Loucy (cell line): ENCODE results near the gene KLF9.

Experiments used
- H2AFZ ChIP-seq: fragments of 200-600 bp; sonication (generic); 2 replicates; pipeline ENCODE4 v1.6.0; 2016; ENCODE audit warnings: antibody characterized with exemption, mild to moderate bottlenecking, low read length, moderate library complexity
- H3F3A ChIP-seq: fragments of 200-600 bp; 2 replicates; pipeline ENCODE4 v1.6.0; 2016; ENCODE audit warnings: antibody characterized with exemption, low read depth, mild to moderate bottlenecking
- H3K27me3 ChIP-seq: fragments of 200-600 bp; sonication (generic); 2 replicates; pipeline ENCODE4 v1.6.1; 2014; ENCODE audit warnings: low read length, mild to moderate bottlenecking; ENCODE audit not compliant: insufficient read depth, poor library complexity, severe bottlenecking
- H3K36me3 ChIP-seq: fragments of 200-600 bp; sonication (generic); 2 replicates; pipeline ENCODE4 v1.6.1; 2016; ENCODE audit warnings: low read length; ENCODE audit not compliant: insufficient read depth
- H3K4me1 ChIP-seq: fragments of 200-600 bp; sonication (generic); 2 replicates; pipeline ENCODE4 v1.5.1; 2014; ENCODE audit warnings: low read length, mild to moderate bottlenecking; ENCODE audit not compliant: insufficient read depth, poor library complexity, severe bottlenecking
- H3K4me2 ChIP-seq: fragments of 200-600 bp; sonication (generic); 2 replicates; pipeline ENCODE4 v1.6.0; 2014; ENCODE audit warnings: antibody characterized with exemption, low read length, low read depth, mild to moderate bottlenecking; ENCODE audit not compliant: poor library complexity, severe bottlenecking
- H3K4me3 ChIP-seq: fragments of 200-600 bp; sonication (generic); 2 replicates; pipeline ENCODE4 v1.5.1; 2014; ENCODE audit warnings: low read length, mild to moderate bottlenecking, mixed read lengths; ENCODE audit not compliant: poor library complexity, severe bottlenecking
- H3K79me2 ChIP-seq: fragments of 200-600 bp; sonication (generic); 2 replicates; pipeline ENCODE4 v1.6.1; 2014; ENCODE audit warnings: low read length; ENCODE audit not compliant: insufficient read depth
- H3K9ac ChIP-seq: fragments of 200-600 bp; sonication (generic); 2 replicates; pipeline ENCODE4 v1.6.0; 2014; ENCODE audit warnings: mild to moderate bottlenecking, low read depth, low read length, moderate library complexity; ENCODE audit not compliant: poor library complexity, severe bottlenecking
- H3K9me2 ChIP-seq: fragments of 200-600 bp; sonication (generic); replicated peaks from 2 replicates; pipeline ENCODE4 v1.6.1; 2016; ENCODE audit warnings: low read depth, low read length, mixed read lengths
- H3K9me3 ChIP-seq: fragments of 200-600 bp; sonication (generic); 2 replicates; pipeline ENCODE4 v1.6.1; 2014; ENCODE audit warnings: mild to moderate bottlenecking, antibody characterized with exemption, low read length, low read depth; ENCODE audit not compliant: insufficient read depth
- H4K20me1 ChIP-seq: fragments of 200-600 bp; sonication (generic); 2 replicates; pipeline ENCODE4 v1.6.0; 2014; ENCODE audit warnings: antibody characterized with exemption, low read length, mild to moderate bottlenecking; ENCODE audit not compliant: insufficient read depth, poor library complexity, severe bottlenecking
- EZH2phosphoT487 ChIP-seq: fragments of 200-600 bp; IDR thresholded peaks from 2 replicates; pipeline ENCODE4 v1.6.1; 2018; ENCODE audit warnings: antibody characterized with exemption, mild to moderate bottlenecking, moderate library complexity, borderline replicate concordance
- TF ChIP-seq, protein P1 (sequence below): fragments of 200-600 bp; sonication (generic); conservative IDR thresholded peaks from 2 replicates; pipeline ENCODE4 v1.5.1; 2014; ENCODE audit warnings: mild to moderate bottlenecking, antibody characterized with exemption, low read length

KLF9 gene

GRCh38 chr9:70340572-70340971, 73.9 kb downstream of the KLF9 start:
- no peaks in the 10 kb centered on the region for H4K20me1 ChIP-seq
- no peaks in the 10 kb centered on the region for H3F3A ChIP-seq
- H3K9ac ChIP-seq = no peak overlapping the region
- H3K4me1 ChIP-seq = no peaks in the 10 kb centered on the region
- H2AFZ ChIP-seq = no peak overlapping the region
- H3K4me2 ChIP-seq = no peak overlapping the region
- no peaks in the 10 kb centered on the region for H3K9me2 ChIP-seq
- H3K27me3 ChIP-seq = no peaks in the 10 kb centered on the region
- peaks cover 9% of the 10 kb centered on the region; the same call in 1 of the 2 replicates for H3K36me3 ChIP-seq
- TF ChIP-seq, protein P1, sequence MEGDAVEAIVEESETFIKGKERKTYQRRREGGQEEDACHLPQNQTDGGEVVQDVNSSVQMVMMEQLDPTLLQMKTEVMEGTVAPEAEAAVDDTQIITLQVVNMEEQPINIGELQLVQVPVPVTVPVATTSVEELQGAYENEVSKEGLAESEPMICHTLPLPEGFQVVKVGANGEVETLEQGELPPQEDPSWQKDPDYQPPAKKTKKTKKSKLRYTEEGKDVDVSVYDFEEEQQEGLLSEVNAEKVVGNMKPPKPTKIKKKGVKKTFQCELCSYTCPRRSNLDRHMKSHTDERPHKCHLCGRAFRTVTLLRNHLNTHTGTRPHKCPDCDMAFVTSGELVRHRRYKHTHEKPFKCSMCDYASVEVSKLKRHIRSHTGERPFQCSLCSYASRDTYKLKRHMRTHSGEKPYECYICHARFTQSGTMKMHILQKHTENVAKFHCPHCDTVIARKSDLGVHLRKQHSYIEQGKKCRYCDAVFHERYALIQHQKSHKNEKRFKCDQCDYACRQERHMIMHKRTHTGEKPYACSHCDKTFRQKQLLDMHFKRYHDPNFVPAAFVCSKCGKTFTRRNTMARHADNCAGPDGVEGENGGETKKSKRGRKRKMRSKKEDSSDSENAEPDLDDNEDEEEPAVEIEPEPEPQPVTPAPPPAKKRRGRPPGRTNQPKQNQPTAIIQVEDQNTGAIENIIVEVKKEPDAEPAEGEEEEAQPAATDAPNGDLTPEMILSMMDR = peak; percentile 58
- TF ChIP-seq EZH2phosphoT487 = no peak
- no peaks in the 10 kb centered on the region for H3K79me2 ChIP-seq
- H3K4me3 ChIP-seq = no peak overlapping the region
- H3K9me3 ChIP-seq = no peaks in the 10 kb centered on the region
